GM19438 (cell line): Measurements from ENCODE around the gene SLC1A3.

Experiments used
- ATAC-seq: cut with Tn5 transposase; IDR thresholded peaks from one replicate; pipeline ENCODE4 v1.9.1; 2021; ENCODE audit warnings: low read depth; ENCODE audit not compliant: unreplicated experiment

The SLC1A3 gene

GRCh38 chr5:36654564-36654963, 48.2 kb downstream of the SLC1A3 start:
- ATAC-seq, result no peak

DNA sequence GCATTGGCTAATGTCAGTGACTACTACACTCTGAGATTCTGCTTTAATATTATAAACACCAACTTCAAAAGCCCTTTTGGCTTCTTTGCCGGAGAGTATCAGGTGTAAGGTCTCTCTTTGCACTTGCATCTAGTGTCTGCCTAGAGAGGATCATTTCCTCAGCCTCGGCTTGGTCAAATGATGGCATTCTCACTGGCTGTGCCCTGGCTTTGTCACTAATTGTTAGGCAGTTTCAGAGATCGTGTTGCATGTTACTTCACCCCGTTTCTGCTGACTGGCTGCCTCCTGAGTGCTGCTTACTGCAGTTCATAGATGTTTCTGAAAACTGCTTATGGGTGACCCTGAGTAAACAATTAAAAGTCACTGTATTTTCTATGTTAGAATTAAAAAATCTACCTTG, 48.8 kb downstream of the SLC1A3 start:
- ATAC-seq, result no peak

- no peak for ATAC-seq
These were observed 50.1 kb downstream of the SLC1A3 start for GRCh38 chr5:36656556-36656955.

DNA sequence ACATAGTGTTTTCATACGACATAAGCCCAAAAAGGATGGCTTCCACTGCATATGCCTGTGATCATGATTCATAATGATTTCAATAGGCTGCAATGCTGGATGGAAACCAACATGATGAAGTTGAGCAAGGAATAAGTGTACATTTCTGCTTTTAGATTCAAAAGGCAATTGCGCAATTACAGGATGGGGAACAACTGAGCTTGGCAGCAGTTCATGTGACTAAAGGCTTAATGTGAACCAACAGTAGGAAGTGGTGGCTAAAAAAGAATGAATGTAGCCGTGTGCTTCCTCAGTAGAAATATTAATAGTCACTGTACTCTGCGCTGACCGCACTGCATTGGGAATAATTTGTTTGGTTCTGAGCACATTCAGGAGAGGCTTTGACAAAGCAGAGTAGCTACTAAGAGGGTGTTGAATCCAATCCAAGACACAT, 51.2 kb downstream of the SLC1A3 start:
- no peak for ATAC-seq

- ATAC-seq, result no peak
These were observed 51.8 kb downstream of the SLC1A3 start for GRCh38 chr5:36658038-36658756.

GRCh38 chr5:36659411-36659810, 53.0 kb downstream of the SLC1A3 start:
- no peak for ATAC-seq

- no peak for ATAC-seq
These were observed 54.1 kb downstream of the SLC1A3 start for GRCh38 chr5:36660397-36661049.

- no peak for ATAC-seq
These were observed 55.2 kb downstream of the SLC1A3 start for GRCh38 chr5:36661456-36662220.

GRCh38 chr5:36662291-36662851, 56.0 kb downstream of the SLC1A3 start:
- ATAC-seq, result no peak

GRCh38 chr5:36664766-36665165, 58.4 kb downstream of the SLC1A3 start:
- no peak for ATAC-seq

DNA sequence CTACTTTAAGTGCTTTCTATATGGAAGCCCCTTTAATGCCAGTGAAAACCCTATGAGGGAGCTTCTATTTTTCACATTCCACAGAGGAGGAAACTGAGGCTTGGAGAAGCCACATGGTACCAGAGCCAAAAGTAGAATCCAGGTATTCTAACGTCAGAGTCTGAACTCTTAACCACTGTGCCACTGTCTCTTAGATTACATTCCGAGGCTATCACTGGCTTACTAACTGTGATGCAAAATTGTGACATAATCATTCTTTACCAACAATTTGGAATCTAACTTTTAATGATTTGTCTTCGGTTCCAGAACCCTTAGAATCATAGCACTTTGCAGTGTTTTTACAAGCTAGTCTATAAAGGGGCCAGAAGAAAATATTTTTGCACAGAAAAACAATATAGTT, 59.2 kb downstream of the SLC1A3 start:
- ATAC-seq, result no peak

DNA sequence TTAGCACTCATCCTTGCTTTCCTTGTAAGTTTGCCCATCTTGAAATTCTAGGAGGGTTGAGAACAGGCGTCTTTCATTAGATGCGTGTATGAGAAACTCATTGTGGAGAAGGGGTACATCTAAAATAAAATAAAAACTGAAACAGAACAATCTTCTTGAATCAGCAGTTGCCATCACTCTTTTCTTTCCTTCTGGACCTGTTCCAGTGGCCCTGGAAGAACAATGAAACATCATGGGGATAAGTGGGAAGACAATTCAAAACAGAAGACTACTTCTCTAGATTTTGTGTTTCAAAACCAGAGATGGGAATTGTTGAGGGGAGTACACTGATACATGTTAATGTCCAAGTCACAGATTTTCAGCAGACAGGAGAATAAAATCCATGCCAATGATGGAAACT, 59.9 kb downstream of the SLC1A3 start:
- ATAC-seq, result no peak

- no peak for ATAC-seq
These were observed 60.6 kb downstream of the SLC1A3 start for GRCh38 chr5:36666986-36667385.

GRCh38 chr5:36667824-36668223, 61.4 kb downstream of the SLC1A3 start:
- no peak for ATAC-seq

GRCh38 chr5:36669015-36669651, 62.7 kb downstream of the SLC1A3 start:
- no peak for ATAC-seq

- no peak for ATAC-seq
These were observed 64.1 kb downstream of the SLC1A3 start for GRCh38 chr5:36670548-36670947.

DNA sequence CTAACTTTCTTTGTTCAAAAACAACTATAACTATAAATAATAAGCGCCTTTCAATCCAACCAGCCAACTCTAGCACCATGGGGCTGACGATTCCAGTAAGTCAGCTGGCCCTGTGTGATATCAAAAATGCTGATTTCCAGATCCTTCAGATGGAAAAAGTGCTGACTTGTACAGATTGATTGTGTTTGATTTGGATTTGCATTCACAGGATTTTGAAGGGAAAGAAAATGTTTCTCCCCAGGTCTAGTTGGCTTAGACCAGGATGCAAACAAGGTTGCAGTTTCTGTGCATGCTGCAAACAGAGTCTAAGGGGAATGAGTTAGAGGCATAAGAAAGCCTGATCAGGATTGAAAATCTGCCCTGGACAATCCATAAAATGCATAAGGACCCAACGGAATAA, 68.9 kb downstream of the SLC1A3 start:
- ATAC-seq, result no peak

GRCh38 chr5:36679221-36679989, 73.0 kb downstream of the SLC1A3 start:
- no peak for ATAC-seq

GRCh38 chr5:36680066-36680465, 73.7 kb downstream of the SLC1A3 start:
- no peak for ATAC-seq

DNA sequence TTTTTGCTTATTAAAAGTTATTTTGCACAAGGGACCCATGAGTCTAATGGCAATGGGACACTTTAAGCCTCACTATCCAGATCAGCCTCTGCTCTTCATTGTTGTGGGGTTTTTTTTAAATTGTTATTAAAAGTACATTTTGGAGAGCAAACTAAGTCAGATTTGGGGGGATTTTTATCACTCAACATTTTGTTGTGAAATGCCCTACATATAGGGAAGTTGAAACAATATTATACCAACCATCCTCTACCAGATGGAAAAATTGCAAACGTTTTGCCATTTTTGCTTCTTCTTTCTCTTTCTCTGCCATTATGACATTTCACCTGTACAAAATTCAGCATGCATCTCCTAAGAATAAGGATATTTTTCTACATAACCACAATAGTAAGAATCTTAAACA, 75.3 kb downstream of the SLC1A3 start:
- ATAC-seq, result no peak
